ENCODE measurements around the gene GPR21.

GRCh38 chr9:123070198-123070597, 36.7 kb downstream of the GPR21 start:
- no peak for TF ChIP-seq SNAI2 (CRISPR knock-in tag; IDR thresholded peaks at IDR 0.05)
- TF ChIP-seq ZFP30 (CRISPR knock-in tag; IDR thresholded peaks at IDR 0.05): no peak
- TF ChIP-seq POU6F1 (CRISPR knock-in tag; IDR thresholded peaks at IDR 0.05; ENCODE audit: borderline replicate concordance, low read depth): no peak
- no peak for TF ChIP-seq ISL1 (CRISPR knock-in tag; IDR thresholded peaks at IDR 0.05)
- no peak for TF ChIP-seq RARB (CRISPR knock-in tag; IDR thresholded peaks at IDR 0.05)
- no peak for TF ChIP-seq CREB5 (CRISPR knock-in tag; IDR thresholded peaks at IDR 0.05; ENCODE audit: low read depth)
- TF ChIP-seq ESRRG (CRISPR knock-in tag; IDR thresholded peaks at IDR 0.05): no peak

Measured in SK-N-SH treated with all-trans-retinoic acid at 6 μM for 48 hours (cell line).